NCI-H187 (cell line): ENCODE measurements around the gene MYBBP1A.

ENCODE experiments used
- DNase-seq, 2 experiments: peaks; one replicate each; lab custom pipeline; 2025; lab: John Stamatoyannopoulos, UW

The MYBBP1A gene

GRCh38 chr17:4520060-4520893 lies 34.9 kb downstream of the MYBBP1A start:
- DNase-seq = no peak

GRCh38 chr17:4519361-4519788 lies 35.8 kb downstream of the MYBBP1A start:
- no peak for DNase-seq

GRCh38 chr17:4518901-4519300 lies 36.3 kb downstream of the MYBBP1A start:
- no peak for DNase-seq

- DNase-seq = no peak
These were observed 38.4 kb downstream of the MYBBP1A start for GRCh38 chr17:4516735-4517134.

GRCh38 chr17:4515501-4515900 lies 39.7 kb downstream of the MYBBP1A start:
- DNase-seq = no peak

- DNase-seq = no peak
These were observed 40.4 kb downstream of the MYBBP1A start for GRCh38 chr17:4514779-4515178.

- DNase-seq = no peak
These were observed 41.0 kb downstream of the MYBBP1A start for GRCh38 chr17:4514206-4514605.

GRCh38 chr17:4513113-4514032 lies 41.8 kb downstream of the MYBBP1A start:
- DNase-seq = no peak

GRCh38 chr17:4512156-4513112 lies 42.8 kb downstream of the MYBBP1A start:
- DNase-seq = no peak

GRCh38 chr17:4511199-4511932 lies 43.8 kb downstream of the MYBBP1A start:
- DNase-seq = no peak

- no peak for DNase-seq
These were observed 44.6 kb downstream of the MYBBP1A start for GRCh38 chr17:4510618-4510941.

GRCh38 chr17:4509923-4510617 lies 45.1 kb downstream of the MYBBP1A start:
- no peak for DNase-seq

GRCh38 chr17:4509401-4509800 lies 45.8 kb downstream of the MYBBP1A start:
- no peak for DNase-seq

GRCh38 chr17:4508207-4508606 lies 47.0 kb downstream of the MYBBP1A start:
- no peak for DNase-seq

- DNase-seq = no peak
These were observed 47.6 kb downstream of the MYBBP1A start for GRCh38 chr17:4507361-4508111.

- DNase-seq = no peak
These were observed 48.3 kb downstream of the MYBBP1A start for GRCh38 chr17:4506892-4507291.

- no peak for DNase-seq
These were observed 48.9 kb downstream of the MYBBP1A start for GRCh38 chr17:4506175-4506813.

- no peak for DNase-seq
These were observed 50.0 kb downstream of the MYBBP1A start for GRCh38 chr17:4505187-4505586.

- no peak for DNase-seq
These were observed 51.0 kb downstream of the MYBBP1A start for GRCh38 chr17:4504188-4504587.
